Activated naive CD4-positive, alpha-beta T cell treated with Interleukin-2 at 50 U/mL for 16 hours (primary cell): ENCODE measurements around the gene CD4.

Experiments used
- DNase-seq: peaks from one replicate; pipeline ENCODE4 v3.0.0-alpha.2; 2020

Gene CD4

GRCh38 chr12:6817662-6818157 lies 28.4 kb downstream of the CD4 start:
- DNase-seq, result no peak

DNA sequence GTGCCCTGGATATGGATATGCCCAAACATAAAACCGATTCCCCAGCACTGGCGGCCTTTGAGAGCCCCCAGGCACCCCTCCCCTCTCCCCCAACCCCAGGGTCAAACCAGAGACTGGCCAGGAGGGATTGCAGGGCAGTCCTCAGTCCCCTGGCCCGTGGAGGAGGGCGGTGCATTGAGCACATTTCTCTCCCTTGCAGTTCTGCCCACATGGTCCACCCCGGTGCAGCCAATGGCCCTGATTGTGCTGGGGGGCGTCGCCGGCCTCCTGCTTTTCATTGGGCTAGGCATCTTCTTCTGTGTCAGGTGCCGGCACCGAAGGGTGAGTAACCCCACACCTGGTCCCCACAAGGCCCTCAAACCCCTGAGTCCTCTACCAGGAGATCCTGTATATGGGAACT lies 28.9 kb downstream of the CD4 start:
- DNase-seq, result no peak

- no peak for DNase-seq
Observed at GRCh38 chr12:6818645-6819044, 29.3 kb downstream of the CD4 start.

GRCh38 chr12:6819106-6820030 lies 30.0 kb downstream of the CD4 start:
- DNase-seq, result no peak

DNA sequence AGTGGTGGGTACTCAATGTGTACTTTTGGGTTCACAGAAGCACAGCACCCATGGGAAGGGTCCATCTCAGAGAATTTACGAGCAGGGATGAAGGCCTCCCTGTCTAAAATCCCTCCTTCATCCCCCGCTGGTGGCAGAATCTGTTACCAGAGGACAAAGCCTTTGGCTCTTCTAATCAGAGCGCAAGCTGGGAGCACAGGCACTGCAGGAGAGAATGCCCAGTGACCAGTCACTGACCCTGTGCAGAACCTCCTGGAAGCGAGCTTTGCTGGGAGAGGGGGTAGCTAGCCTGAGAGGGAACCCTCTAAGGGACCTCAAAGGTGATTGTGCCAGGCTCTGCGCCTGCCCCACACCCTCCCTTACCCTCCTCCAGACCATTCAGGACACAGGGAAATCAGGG lies 30.8 kb downstream of the CD4 start:
- DNase-seq, result no peak

- DNase-seq, result no peak
Observed at GRCh38 chr12:6821591-6822425, 32.5 kb downstream of the CD4 start, which contains the start of gene GPR162. Gene GPR162, plus strand, starts transcription at chr12:6821821. Its CDS starts 2,078 bp downstream, at chr12:6823899.

DNA sequence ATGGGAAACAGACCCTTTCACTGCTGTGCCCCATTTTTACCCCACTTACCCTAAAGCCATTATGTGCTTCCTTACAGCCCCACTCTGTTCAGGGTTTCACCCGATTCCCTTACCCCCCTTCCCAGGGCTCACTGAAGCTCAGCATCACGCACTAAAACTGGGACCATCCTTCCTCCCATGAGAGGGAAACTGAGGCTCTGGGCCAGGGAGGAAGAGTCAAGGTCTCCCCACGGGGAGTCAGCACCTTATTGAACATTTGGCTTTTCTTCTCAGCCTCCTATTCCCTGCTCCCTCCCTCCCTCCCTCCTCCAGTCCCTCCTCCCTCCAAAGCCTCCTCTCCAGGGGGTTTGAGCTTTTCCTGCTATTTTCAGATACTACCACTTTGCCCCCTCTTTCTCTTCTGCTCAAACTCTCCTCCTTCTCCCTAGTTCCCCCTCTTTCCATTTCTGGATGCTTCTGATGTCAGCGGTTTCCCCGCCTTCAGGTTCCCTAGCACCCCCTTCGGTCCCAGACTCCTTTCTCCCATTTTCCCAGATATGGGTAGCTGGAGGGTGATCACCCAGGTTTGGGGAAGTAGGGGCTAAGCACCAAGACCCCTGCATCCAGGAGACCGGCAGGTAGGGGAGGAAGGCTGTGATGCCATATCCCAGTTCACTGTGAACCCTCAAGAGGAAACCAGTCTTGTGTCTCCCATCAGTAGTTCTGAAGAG lies 33.3 kb downstream of the CD4 start:
- DNase-seq, result no peak

DNA sequence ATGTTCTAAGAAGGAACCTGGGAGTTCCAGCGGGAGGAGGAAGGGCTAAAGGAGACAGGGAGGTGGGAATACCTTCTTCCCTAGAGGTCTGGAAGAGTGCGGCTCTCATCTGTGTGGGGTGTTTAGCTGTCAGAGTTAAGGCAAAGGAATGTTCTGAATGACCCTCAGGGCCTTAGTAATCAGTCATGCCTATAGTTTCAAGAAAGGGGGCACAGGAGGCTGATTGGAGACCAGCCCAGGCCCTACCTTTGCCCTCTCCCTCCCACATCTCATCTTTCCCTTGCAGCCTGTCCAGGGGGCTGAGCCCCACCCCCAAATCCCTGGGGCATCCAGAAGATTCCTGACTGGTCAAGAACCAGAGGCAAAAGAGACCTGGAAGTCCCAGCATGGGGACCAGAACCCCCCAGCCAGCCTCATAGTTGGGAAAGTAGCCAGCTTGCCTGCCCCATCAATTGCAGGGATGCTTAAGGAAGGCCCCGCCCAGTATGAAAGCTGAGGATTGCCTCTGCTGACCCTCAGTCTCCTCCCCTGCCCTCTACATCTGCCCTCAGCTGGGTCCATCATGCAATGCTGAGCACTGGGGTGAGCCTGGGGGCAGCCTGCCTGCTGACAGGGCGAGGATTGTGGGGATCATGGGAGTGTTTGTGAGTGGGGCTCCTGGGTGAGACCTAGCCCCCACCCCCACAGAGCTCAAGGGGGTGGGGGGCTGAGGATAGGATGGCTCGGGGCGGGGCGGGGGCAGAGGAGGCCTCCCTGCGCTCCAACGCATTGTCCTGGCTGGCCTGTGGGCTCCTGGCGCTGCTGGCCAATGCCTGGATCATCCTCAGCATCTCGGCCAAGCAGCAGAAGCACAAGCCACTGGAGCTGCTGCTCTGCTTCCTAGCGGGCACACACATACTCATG lies 34.1 kb downstream of the CD4 start:
- no peak for DNase-seq

DNA sequence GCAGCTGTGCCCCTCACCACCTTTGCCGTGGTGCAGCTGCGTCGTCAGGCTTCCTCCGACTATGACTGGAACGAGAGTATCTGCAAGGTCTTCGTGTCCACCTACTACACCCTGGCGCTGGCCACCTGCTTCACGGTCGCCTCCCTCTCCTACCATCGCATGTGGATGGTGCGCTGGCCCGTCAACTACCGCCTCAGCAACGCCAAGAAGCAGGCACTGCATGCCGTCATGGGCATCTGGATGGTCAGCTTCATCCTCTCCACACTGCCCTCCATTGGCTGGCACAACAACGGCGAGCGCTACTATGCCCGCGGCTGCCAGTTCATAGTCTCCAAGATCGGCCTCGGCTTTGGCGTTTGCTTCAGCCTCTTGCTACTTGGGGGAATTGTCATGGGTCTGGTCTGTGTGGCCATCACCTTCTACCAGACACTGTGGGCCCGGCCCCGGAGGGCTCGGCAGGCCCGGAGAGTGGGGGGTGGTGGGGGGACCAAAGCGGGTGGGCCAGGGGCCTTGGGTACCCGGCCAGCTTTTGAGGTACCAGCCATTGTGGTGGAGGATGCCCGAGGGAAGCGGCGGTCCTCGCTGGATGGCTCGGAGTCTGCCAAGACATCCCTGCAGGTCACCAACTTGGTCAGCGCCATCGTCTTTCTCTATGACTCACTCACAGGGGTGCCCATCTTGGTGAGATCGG lies 34.9 kb downstream of the CD4 start:
- no peak for DNase-seq

DNA sequence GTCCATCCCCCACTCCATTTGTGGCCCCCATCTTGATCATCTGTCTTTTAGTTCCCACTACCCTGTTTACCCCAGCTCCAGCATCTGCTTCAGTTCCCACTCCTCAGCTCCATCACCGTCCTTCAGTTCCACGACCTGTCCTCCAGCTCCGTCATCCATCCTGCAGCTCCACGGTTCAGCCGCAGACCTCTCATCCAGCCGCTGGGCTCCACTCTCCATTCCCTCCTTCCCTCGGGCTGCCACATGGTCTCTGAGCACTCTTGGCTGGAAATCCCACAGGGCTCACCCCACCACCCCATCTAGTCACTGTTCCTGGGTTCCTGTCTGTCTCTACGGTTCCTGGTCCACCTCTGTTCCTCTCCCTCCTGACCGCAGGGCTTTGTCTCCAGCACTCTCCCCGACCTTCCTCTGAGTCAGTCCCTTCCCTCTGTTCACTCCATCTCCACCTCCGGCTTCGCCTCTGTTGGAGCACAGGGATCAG lies 35.6 kb downstream of the CD4 start:
- no peak for DNase-seq

DNA sequence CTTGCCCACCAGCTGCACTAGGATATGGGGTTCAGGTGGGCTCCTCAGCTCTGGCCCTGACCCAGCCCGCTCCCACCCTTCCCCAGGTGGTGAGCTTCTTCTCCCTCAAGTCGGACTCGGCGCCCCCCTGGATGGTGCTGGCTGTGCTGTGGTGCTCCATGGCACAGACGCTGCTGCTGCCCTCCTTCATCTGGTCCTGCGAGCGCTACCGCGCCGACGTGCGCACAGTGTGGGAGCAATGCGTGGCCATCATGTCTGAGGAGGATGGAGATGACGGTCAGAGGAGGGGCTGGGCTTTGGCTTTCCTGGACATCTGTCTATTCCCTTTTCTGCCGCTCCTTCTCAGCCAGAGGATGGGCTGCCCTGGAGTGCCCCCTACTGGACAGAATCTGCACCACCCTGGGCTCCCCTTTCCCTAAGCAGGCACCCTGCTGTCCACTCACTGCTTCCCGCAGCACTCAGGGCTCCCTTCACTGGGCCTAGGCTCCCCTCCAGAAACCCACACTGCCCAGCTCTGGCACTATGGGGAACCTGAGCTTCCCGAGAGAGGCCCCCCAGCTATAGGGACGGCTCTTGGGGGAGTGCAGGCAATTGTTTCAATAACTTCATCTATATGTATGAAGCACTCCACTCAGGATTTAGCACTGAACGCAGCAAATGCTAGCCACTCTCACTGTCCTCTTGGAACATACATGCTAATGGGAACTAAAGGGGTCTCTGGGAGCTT lies 36.2 kb downstream of the CD4 start:
- peak; percentile 84 for DNase-seq

- no peak for DNase-seq
Observed at GRCh38 chr12:6826125-6826733, 36.9 kb downstream of the CD4 start.

GRCh38 chr12:6826734-6827436 lies 37.6 kb downstream of the CD4 start:
- no peak for DNase-seq

GRCh38 chr12:6827437-6827911 lies 38.1 kb downstream of the CD4 start:
- peak; percentile 55 for DNase-seq

DNA sequence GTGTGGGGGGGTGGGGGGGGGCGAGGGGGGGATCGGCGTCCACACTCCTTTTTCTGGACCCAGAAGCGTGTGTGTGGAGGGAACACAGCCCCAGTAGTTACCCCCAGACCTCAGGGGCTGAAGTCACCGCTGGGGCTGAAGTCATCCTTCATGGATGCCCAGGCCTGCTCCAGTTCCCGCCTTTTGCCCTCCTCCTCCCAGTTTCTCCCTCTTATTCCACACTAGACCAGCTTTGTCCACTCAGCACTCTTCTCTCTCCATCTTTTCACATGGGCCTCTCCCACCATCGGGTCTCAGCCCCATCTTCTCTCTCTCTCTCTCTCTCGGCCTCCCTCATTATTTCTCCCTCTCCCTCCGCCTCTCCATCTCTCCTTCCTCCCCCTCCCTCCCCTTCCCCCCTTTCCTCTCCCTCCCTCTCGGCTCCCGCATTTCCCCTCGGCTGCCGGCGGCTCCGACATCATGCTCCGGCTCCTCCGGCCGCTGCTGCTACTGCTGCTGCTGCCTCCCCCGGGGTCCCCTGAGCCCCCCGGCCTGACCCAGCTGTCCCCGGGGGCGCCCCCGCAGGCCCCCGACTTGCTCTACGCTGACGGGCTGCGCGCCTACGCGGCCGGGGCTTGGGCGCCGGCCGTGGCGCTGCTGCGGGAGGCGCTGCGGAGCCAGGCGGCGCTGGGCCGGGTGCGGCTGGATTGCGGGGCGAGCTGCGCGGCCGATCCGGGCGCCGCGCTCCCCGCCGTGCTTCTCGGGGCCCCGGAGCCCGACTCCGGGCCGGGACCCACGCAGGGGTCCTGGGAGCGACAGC lies 38.9 kb downstream of the CD4 start, which contains the start of gene P3H3:
P3H3 (plus strand) TSS at position 426 of the 799 bp plus-strand sequence; CDS start at position 460, 34 bp downstream.
- DNase-seq, result no peak

- DNase-seq, result peak; percentile 45
Observed at GRCh38 chr12:6828781-6829535, 39.6 kb downstream of the CD4 start.

- no peak for DNase-seq
Observed at GRCh38 chr12:6829536-6830220, 40.4 kb downstream of the CD4 start.
